HG03354 (cell line): ENCODE measurements around the gene NUBP2.
A peak's percentile ranks its signal among the peaks of the same experiment; 100 is the strongest.

Source experiments
- ATAC-seq: cut with Tn5 transposase; IDR thresholded peaks from one replicate; pipeline ENCODE4 v1.9.1; 2021; ENCODE audit warnings: mild to moderate bottlenecking; ENCODE audit not compliant: unreplicated experiment, poor library complexity, severe bottlenecking

NUBP2 gene

DNA sequence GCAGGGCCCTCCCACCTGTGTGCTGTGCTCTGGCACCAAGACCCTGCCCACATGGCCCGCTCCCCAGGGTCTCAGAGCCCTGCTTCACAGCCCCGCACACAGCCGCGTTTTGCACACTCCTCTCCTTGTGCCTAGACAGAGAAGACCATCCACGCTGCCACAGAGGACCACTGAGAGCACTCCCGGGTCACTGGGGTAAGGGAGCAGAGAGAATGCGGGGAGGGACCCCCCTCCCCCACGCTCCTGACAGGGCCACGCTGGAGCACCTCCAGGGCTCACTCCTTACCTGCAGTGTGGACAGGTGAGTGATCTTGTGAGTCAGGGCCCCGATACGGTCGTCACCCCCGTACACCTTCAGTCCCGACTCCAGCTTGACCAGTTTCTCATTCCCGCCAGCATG is 36.9 kb downstream of the NUBP2 start:
- no peak for ATAC-seq

DNA sequence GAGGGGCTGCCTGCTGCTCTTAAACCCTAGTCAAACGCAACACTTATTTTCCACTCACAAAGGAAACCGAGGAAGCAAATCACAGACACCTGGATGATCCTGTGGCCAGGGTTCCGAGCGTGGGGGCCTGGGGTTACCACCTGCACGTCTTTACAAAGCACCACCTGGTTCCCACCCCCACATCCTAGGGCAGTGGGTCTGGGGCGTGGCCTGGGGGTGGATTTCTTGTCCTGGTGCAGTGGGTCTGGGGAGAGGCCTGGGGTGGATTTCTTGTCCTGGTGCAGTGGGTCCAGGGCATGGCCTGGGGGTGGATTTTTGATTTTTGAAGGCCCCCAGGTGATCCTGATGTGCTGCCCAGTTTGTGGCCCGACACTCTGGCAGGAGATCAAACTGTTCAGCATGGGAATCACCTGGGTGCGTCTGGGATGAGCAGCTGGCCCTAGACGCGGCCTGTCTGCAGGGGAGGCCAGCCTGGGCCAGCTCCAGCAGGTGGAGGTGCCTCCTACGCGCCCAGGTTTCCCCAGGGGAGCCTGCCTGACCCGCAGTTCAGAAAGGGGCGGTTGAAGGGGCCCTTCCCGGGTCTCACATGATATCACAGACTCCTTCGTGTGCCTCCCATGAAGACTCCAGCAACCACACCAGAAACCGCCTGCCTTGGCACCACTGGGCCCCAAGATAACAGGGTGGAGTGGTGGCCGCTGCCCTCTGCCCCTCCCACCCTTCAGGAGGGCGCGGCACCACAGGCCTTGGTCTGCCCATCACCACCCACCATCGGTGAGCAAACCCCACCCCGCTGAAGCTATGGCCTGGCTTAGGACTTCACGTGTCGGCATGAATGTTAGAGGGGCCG is 37.6 kb downstream of the NUBP2 start:
- no peak for ATAC-seq

DNA sequence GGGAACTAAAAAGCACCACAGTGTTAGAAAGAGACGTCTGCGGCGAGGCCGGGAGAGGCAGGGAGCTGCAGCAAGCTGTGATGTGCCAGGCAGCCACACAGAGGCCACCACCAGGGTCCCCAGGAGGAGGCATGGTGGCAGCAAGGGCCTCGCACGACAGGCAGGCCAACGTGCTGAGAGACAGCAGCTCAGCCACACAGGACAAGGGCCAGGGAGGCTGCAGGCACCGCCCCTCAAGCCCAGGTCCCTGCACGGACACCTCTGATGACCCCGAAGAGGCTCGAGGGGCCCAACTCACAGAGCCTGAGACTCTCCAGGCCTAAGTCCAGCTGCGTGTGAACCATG is 38.2 kb downstream of the NUBP2 start:
- no peak for ATAC-seq

DNA sequence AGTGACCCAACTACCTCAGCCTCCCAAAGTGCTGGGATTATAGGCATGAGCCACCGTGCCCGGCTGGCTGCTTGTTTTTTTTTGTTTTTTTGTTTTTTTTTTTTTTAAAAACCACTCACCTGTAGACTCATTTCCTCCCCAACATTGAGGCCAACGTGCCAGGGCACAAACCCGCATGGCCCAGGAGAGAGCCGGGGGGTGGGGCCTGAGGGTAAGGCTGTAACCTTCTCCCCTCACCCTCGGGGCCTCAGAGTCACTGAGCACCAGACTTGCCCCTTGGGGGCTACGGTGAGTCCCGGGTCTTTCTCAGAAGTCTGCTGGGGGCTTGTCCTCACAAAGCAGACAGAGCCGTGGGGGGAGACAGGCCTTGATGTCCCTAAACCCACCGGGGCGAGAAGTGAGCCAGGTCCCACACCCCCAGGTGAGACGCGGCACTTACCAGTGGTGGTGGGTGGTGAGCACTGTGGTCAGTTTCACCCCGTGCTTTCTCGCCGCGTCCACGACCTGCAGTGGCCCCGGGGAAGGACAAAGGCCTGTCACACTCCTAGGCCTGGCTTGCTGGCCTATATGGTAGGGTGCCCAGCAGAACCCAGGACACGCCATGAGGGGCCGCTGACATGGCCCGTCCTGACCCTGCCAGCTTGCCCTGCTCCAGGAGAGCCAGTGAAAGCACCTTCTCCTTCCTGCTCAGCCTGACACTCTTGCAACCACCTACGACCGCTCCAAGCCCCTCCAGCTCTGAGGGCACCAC is 39.3 kb downstream of the NUBP2 start:
- ATAC-seq: no peak

DNA sequence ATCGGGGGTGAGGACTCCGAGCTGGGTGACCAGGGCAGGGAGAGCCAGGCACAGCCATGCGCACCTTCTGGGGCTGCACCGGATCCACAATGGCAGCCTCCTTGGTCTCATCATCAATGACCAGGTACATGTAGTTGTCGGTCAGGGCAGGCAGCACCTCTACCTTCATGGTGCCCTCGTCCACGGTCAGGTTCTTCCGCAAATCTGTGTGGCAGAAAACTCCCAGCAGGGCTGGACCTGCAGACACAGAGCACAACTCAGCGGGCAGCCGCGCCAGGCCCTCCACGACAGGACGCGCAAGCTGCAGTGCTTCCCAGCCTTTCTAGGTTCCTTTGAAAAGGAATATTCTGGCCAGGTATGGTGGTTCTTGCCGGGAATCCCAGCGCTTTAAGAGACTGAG is 40.0 kb downstream of the NUBP2 start:
- ATAC-seq: no peak

DNA sequence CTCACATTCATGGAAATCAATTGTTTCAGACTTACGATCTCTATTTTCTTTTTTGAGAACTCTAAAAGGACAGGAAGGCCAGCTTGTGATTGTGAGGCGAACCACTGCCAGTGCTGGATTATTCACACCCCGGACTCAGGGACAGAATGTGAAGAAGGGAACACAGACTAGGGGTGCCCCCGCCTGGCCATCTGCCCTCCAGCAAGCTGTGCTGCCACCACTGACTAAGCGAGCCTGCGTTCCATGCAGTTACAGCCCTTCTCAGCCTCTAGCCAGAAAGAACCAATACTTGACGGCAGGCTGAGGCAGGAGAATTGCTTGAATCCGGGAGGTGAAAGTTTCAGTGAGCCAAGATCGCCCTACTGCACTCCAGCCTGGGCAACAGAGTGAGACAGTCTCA is 41.1 kb downstream of the NUBP2 start:
- ATAC-seq: no peak

DNA sequence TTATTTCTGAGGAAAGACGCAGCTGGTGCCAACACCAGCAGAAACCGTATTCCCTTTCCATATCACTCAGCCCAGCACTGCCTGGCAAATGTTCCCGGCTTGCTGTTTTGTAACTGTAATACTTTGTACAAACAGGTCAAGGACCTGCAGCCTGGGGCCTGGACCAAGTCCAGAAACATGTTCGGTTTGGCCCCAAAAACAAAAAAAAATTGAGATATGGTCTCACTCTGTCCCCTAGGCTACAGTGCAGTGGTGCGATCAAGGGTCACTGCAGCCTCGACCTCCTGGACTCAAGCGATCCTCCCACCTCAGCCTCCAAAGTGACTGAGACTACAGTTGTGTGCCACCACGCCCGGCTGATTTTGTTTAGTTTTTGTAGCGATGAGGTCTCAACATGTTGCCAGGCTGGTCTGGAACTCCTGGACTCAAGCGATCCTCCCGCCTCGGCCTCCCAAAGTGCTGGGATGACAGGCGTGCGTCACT is 42.7 kb downstream of the NUBP2 start:
- ATAC-seq: no peak

DNA sequence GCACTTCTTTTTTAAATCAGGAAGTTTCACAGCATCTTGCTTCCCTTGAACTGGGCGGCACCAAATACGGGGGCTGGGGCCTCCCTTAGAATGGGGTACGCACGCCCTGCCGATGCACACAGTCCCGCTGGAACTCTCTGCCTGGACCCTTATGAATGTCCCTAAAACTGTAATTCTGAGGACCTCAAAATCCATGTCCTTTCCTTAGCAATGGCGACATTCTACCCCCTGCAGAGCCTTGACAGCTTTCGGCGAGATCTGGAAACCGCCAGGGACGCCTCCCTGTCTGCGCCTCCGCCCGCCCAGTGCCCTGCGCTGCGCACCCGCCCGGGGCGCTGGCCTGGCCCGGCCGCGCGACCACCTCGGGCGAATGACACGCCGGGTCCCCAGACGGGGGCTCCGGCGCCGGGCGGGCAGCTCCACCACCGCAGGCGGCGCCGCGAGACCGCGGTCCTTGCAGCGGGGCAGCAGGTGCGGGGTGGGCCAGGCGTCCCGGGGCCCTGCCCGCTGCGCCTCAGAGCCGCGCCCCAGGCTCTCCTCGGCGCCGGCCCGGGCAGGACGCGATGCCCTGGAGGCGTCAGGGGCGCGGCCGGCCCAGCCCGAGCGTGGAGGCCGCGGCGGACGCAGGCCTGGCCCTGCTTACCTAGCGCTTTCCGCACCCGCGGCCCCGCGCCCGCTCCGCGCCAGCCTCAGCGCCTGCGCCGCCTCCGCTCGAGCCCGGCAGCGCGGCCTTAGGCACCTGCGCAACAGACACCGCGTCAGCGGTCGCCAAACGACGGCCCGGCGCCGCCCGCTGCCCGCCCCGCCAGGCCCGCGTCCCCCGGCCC is 43.3 kb downstream of the NUBP2 start:
- peak; percentile 51 for ATAC-seq

DNA sequence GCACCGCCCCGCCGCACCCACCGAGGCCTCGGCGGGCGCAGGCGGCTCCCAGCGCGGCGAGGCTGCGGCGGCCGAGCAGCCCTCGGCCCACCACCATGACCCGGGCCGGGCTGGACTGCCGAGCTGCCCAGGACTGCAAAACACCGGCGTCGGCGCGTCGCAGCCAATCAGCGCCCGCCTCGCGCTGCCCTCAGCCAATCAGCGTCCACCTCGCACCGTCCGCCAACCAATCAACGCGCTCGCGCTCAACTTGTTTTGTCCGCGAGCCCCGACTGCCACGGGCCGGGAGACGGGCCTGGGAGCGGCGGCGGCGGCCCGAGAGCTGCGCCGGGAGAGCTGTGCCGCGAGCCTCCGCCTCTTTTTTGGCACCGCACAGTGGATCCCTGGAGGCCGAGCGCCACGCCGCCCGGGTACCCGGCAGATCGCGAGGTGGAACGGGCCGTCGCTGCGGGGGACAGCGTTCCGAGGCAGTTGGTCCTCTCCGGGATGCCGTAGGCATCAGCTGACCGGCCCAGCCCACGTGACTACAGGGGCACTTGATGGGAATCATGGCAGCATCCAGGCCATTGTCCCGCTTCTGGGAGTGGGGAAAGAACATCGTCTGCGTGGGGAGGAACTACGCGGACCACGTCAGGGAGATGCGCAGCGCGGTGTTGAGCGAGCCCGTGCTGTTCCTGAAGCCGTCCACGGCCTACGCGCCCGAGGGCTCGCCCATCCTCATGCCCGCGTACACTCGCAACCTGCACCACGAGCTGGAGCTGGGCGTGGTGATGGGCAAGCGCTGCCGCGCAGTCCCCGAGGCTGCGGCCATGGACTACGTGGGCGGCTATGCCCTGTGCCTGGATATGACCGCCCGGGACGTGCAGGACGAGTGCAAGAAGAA is 44.2 kb downstream of the NUBP2 start, which contains the start of the genes FAHD1 and HAGH:
Gene FAHD1, plus strand, starts transcription at position 516 of the 883 bp plus-strand sequence. Its CDS starts 33 bp downstream, at position 549.
Gene HAGH, minus strand, starts transcription at position 135 of the 883 bp plus-strand sequence. Its CDS starts 38 bp downstream, at position 97.
- peak; percentile 83 for ATAC-seq

DNA sequence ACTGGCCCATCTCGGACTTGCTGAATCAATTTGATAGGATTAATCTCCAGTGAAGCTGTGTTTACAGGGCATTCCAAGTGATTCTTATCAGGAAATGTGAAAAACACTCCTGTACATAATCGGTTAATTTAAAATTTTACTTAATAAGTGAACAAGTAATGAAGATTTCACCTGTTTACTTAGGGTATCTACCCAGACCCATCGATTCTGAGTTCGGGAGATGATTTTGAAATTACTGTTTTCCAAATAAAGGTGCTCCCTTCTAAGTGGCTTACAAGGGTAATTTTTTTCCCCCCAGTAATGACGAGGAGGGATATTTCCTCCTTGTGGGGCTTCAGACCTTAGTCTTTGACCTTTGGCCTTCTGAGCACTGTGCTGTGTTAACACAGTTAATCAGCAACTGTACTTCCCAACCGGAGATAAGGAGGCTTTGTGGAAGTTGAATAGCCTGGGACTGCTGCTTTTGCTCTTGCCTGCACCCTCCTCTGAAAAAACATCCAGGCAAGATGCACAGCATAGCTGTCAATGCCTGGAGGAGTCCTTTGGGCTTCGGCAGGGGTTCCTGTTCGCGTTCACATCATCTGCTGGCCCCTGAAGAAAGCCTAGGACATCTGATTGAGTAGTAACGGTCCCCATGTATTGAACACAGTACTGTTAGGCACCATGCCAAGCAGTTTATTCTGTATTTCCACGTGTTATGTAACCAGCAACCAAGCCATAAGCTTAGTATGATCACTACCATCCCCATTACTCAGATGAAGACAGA is 46.1 kb downstream of the NUBP2 start:
- ATAC-seq: no peak

DNA sequence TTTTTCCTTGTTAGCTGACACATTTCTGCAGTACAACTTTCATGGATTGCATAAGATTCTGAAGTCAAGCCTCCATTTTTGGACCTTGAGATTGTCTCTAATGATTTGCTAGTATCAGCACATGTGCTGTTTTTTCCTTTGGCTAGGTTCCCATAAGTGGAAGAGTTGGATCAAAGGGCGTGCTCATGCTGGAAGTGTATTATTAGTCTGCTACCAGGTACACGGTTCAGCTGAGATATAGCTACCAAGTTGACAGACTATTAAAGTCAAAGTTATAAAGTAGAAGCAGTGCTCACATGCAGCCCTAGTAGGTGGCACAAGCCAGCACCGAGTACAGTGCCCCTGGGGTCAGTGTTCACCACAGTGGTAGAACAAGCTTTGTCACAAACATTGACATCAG is 47.5 kb downstream of the NUBP2 start:
- ATAC-seq: no peak

DNA sequence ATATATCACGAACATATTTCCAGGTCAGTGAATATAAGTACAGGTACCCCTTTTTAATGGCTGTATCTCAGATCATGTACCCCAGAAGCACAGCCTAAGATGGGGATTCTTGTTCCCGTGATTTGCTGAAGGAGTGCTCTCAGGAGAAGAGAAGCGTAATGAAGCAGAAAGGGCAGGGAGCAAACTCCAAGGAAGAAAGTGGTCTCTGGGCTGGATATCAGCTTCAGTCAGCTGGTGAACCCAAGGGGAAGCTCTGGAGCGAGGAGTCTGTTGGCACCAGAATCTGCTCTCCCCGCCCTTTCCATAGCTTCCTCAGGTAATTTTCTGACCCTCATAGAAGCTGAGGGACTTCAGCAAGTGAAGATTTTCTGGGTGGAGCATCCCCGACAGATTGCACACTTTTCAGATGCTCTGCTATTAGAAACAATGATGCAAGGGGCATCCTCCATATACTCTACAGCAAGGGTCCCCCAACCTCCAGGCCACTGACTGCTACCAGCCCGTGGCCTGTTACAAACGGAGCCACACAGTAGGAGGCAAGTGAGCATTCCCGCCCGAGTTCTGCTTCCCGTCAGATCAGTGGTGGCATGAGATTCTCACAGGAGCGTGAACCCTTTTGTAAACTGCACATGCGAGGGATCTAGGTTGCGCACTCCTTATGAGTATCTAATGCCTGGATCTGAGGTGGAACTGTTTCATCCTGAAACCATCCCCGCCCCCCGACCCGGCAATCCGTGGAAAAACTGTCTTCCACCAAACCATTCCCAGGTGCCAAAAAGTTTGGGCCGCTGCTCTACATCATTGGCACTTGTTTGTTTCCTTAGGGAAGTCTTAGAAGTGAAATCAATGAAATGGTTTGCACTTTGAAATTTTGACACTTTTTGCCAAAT is 48.7 kb downstream of the NUBP2 start:
- ATAC-seq: no peak

DNA sequence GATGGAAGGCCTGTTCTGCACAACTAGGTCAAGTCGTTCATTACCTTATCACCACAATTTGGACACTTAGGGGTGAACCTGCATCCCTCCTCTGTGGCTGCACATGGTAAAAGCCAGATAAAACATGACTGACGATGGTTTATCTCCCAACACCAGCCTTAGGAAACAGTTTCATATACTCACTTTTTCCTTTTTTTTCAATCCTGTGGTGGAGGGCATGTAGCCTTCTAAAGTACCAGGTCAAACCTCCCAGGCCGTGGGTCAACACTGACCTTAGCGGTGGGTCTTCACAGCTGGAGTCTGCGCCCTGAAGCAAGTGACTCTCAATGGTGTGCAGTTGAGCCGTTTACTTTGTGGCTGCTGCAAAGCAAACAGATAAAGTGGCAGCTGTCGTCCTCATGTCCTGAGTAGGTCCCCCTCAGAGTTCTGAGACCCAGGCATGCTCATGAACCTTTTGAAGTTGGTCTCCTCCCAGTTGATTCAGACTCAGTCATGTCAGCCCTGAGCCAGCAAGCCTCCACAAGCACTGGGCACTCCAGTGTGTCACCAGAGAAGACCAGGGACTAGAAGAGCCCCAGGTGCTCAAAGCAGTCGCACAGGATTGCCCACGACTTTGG is 50.2 kb downstream of the NUBP2 start:
- ATAC-seq: no peak

DNA sequence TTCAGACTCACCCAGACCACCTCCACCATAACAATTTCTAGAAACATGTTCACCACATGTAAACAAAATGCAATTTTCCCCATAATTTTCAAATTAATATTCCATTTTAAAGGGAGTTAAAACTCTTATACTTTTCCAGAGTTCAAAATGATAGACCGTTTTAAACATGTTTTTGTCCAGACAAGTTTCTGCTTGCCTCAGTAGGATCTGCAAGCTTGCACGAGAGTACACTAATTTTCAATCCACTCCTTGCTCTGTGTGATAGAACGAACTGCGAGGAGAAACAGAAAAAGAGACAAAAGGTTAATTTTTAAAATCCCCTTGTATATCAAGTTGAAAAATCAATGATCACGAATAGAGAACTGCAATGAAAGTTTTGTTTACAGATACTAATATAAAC is 51.3 kb downstream of the NUBP2 start:
- no peak for ATAC-seq
